Esophagus muscularis mucosa (tissue), 3 donors: ENCODE results near the gene ANKS1B.

Experiments used
- EP300 ChIP-seq: sonication (generic); formaldehyde crosslinking; IDR thresholded peaks from one replicate; pipeline ENCODE4 v1.6.1; 2017; ENCODE audit warnings: antibody characterized with exemption
- TF ChIP-seq, protein P1 (sequence below), 3 experiments: fragments of 200-600 bp in 2 of 3; fragments of 450-650 bp in 1 of 3; sonication (generic) in 2 of 3; IDR thresholded peaks; one replicate each; pipeline ENCODE4 v1.5.1; 2017 to 2019; ENCODE audit warnings: antibody characterized with exemption in 3 of 3, mild to moderate bottlenecking in 2 of 3, moderate library complexity in 1 of 3

- TF ChIP-seq, protein P1, sequence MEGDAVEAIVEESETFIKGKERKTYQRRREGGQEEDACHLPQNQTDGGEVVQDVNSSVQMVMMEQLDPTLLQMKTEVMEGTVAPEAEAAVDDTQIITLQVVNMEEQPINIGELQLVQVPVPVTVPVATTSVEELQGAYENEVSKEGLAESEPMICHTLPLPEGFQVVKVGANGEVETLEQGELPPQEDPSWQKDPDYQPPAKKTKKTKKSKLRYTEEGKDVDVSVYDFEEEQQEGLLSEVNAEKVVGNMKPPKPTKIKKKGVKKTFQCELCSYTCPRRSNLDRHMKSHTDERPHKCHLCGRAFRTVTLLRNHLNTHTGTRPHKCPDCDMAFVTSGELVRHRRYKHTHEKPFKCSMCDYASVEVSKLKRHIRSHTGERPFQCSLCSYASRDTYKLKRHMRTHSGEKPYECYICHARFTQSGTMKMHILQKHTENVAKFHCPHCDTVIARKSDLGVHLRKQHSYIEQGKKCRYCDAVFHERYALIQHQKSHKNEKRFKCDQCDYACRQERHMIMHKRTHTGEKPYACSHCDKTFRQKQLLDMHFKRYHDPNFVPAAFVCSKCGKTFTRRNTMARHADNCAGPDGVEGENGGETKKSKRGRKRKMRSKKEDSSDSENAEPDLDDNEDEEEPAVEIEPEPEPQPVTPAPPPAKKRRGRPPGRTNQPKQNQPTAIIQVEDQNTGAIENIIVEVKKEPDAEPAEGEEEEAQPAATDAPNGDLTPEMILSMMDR (IDR thresholded peaks at IDR 0.05): no peak
- TF ChIP-seq EP300: no peak
These were observed 1214.5 kb downstream of the ANKS1B start for GRCh38 chr12:98770230-98770629.
